ENCODE results near the gene ABCC5. TPM values are rescaled to one million over a fixed set of nuclear protein-coding genes. Genes with fewer than 3 reads are reported as not detected.

Gene ABCC5
- total and polyA plus RNA-seq, 2 donors = 13.8 to 33.2 TPM

DNA sequence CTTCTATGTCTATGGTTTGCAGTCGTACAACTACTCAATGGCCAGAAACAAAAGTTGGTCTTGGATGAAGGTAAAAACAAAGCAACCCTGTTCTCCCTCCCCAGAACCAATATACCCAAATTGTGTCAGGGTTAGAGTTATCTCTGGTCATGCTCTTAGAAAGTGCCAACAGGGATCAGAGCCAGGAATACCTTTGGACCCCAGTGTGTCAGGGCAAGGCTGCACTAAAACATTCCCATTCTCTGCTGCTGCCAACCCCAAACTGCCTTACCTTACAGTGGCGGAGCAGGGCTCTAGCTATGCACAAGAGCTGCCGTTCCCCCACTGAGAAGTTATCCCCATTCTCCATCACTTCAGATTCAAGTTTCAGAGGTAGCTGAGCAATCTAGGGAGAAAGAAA lies 90.6 kb downstream of the ABCC5 start:
- Histone ChIP-seq H3K4me1 (ENCODE audit: control insufficient read depth in 2 of 2, insufficient read depth in 2 of 2, low read length in 2 of 2) (no peaks in the 10 kb centered on the region), H3K4me3 (ENCODE audit: low read length in 2 of 2) (no peak overlapping the region), H3K27me3 (ENCODE audit: control insufficient read depth in 2 of 2, insufficient read depth in 1 of 2, low read length in 1 of 2) (no peaks in the 10 kb centered on the region), H3K27ac (ENCODE audit: low read depth in 1 of 2, low read length in 1 of 2) (no peak overlapping the region), H3K9me3 (ENCODE audit: control insufficient read depth in 2 of 2, insufficient read depth in 1 of 2, low read length in 1 of 2) (no peaks in the 10 kb centered on the region), H3K36me3 (ENCODE audit: control insufficient read depth in 2 of 2, insufficient read depth in 2 of 2, low read length in 1 of 2) (peaks cover 6 to 26% of the 10 kb centered on the region in 2 donors)
- WGBS = 97% methylated on average over 3 of the region's 3 CpGs
- DNase-seq (ENCODE audit: low read depth in 6 of 9, low spot score in 9 of 9) = no peak

DNA sequence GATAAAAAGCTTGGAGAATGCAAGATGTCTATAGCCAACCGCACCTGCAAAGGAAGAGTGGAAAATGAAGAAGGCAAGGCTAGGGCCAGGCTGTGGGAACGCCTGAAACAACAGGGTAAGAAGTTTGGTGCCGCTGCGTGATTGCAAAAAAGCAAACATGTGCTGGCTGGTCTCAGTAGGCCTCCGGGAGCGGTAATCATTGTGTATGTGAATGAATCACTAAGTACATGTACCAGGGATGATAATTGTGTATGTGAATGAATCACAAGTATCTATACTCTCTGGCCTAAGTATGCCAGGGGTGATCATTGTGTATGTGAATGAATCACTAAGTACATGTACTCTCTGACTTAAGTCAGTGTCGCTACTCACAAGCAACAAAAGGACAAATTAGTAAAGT lies 92.7 kb downstream of the ABCC5 start:
- peaks cover 6 to 22% of the 10 kb centered on the region in 2 donors for H3K36me3 ChIP-seq (ENCODE audit: control insufficient read depth in 2 of 2, insufficient read depth in 2 of 2, low read length in 1 of 2)
- WGBS = 97% methylated on average over 7 of the region's 7 CpGs
- no peaks in the 10 kb centered on the region for H3K27me3 ChIP-seq (ENCODE audit: control insufficient read depth in 2 of 2, insufficient read depth in 1 of 2, low read length in 1 of 2)
- H3K4me1 ChIP-seq (ENCODE audit: control insufficient read depth in 2 of 2, insufficient read depth in 2 of 2, low read length in 2 of 2) = no peaks in the 10 kb centered on the region
- H3K4me3 ChIP-seq (ENCODE audit: low read length in 2 of 2) = no peak overlapping the region
- no peak overlapping the region for H3K27ac ChIP-seq (ENCODE audit: low read depth in 1 of 2, low read length in 1 of 2)
- no peak for DNase-seq (ENCODE audit: low read depth in 6 of 9, low spot score in 9 of 9)
- H3K9me3 ChIP-seq (ENCODE audit: control insufficient read depth in 2 of 2, insufficient read depth in 1 of 2, low read length in 1 of 2) = no peaks in the 10 kb centered on the region

DNA sequence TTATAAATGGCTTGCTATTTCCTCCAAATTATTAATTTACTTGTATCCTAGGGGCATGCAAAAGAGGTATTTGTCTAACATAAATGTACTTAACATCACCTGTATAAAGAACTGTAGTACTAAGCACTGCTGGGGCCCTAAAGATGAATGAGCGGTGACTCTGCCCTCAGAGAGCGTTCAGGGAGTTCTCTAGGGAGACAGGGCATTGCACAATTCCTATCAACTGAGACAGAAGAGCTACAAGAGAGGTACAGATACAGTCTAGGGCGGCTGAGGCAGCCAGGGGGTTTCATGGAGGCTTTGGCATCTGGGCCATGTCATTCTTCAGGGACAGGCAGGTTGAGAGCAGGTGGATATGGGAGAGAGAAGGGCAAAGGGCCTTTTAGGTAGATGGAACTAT lies 93.1 kb downstream of the ABCC5 start:
- H3K27ac ChIP-seq (ENCODE audit: low read depth in 1 of 2, low read length in 1 of 2) = no peak overlapping the region
- WGBS = 94% methylated on average over 3 of the region's 3 CpGs
- H3K27me3 ChIP-seq (ENCODE audit: control insufficient read depth in 2 of 2, insufficient read depth in 1 of 2, low read length in 1 of 2) = no peaks in the 10 kb centered on the region

DNA sequence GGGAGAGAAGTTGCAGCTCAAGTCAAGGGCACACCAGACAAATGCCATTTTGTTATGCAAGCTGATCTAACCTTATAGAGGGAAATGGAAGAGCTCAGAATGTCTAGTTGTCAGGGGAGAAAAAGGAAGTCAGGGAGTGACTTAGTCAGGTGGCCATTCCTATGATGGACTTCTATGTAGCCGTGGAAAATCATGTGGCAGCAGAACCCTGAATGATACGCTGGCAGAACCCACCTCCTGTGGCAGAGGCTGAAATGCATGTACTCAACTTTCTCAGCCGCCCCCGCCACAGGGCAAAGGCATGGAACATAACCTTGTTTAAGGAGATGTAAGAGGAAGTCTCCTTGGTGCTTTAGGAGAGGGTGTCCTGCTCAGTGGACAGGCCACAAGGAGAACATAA lies 95.3 kb downstream of the ABCC5 start:
- H3K9me3 ChIP-seq (ENCODE audit: control insufficient read depth in 2 of 2, insufficient read depth in 1 of 2, low read length in 1 of 2) = no peaks in the 10 kb centered on the region
- H3K27ac ChIP-seq (ENCODE audit: low read depth in 1 of 2, low read length in 1 of 2) = no peak overlapping the region
- peaks cover 9 to 18% of the 10 kb centered on the region in 2 donors for H3K36me3 ChIP-seq (ENCODE audit: control insufficient read depth in 2 of 2, insufficient read depth in 2 of 2, low read length in 1 of 2)
- 95% methylated on average over 4 of the region's 4 CpGs for WGBS
- no peaks in the 10 kb centered on the region for H3K4me1 ChIP-seq (ENCODE audit: control insufficient read depth in 2 of 2, insufficient read depth in 2 of 2, low read length in 2 of 2)
- H3K27me3 ChIP-seq (ENCODE audit: control insufficient read depth in 2 of 2, insufficient read depth in 1 of 2, low read length in 1 of 2) = no peaks in the 10 kb centered on the region
- no peak overlapping the region for H3K4me3 ChIP-seq (ENCODE audit: low read length in 2 of 2)
- DNase-seq (ENCODE audit: low read depth in 6 of 9, low spot score in 9 of 9) = no peak

More for the DNA sequence above, 93.1 kb downstream of the ABCC5 start:
- no peaks in the 10 kb centered on the region for H3K4me1 ChIP-seq (ENCODE audit: control insufficient read depth in 2 of 2, insufficient read depth in 2 of 2, low read length in 2 of 2)
- no peak for DNase-seq (ENCODE audit: low read depth in 6 of 9, low spot score in 9 of 9)
- H3K36me3 ChIP-seq (ENCODE audit: control insufficient read depth in 2 of 2, insufficient read depth in 2 of 2, low read length in 1 of 2) = peaks cover 8 to 22% of the 10 kb centered on the region in 2 donors
- H3K9me3 ChIP-seq (ENCODE audit: control insufficient read depth in 2 of 2, insufficient read depth in 1 of 2, low read length in 1 of 2) = no peaks in the 10 kb centered on the region
- no peak overlapping the region for H3K4me3 ChIP-seq (ENCODE audit: low read length in 2 of 2)

DNA sequence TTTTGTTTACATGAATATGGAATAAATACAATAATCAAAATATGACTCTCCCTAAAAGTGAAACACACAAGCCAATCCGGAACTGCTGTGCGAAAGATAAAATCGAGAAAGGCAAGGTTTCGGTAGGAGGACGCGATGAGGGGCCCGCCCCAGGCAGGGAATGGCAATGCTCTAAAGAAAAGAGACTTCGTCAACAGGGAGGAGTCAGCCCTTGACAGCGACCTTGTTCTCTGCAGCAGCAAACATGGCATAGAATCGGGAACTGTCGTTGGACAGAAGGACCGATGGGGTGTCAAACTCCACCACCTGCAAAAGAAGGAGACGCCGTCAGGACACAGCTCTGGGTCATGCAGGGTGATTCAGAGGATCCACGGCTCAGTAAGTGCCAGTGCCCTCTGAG lies 96.6 kb downstream of the ABCC5 start:
- DNase-seq (ENCODE audit: low read depth in 6 of 9, low spot score in 9 of 9) = no peak
- H3K36me3 ChIP-seq (ENCODE audit: control insufficient read depth in 2 of 2, insufficient read depth in 2 of 2, low read length in 1 of 2) = peaks cover 9 to 18% of the 10 kb centered on the region in 2 donors
- WGBS = 97% methylated on average over 15 of the region's 15 CpGs
- H3K9me3 ChIP-seq (ENCODE audit: control insufficient read depth in 2 of 2, insufficient read depth in 1 of 2, low read length in 1 of 2) = no peaks in the 10 kb centered on the region
- no peaks in the 10 kb centered on the region for H3K27me3 ChIP-seq (ENCODE audit: control insufficient read depth in 2 of 2, insufficient read depth in 1 of 2, low read length in 1 of 2)
- no peak overlapping the region for H3K27ac ChIP-seq (ENCODE audit: low read depth in 1 of 2, low read length in 1 of 2)
- no peak overlapping the region for H3K4me3 ChIP-seq (ENCODE audit: low read length in 2 of 2)
- no peaks in the 10 kb centered on the region for H3K4me1 ChIP-seq (ENCODE audit: control insufficient read depth in 2 of 2, insufficient read depth in 2 of 2, low read length in 2 of 2)

DNA sequence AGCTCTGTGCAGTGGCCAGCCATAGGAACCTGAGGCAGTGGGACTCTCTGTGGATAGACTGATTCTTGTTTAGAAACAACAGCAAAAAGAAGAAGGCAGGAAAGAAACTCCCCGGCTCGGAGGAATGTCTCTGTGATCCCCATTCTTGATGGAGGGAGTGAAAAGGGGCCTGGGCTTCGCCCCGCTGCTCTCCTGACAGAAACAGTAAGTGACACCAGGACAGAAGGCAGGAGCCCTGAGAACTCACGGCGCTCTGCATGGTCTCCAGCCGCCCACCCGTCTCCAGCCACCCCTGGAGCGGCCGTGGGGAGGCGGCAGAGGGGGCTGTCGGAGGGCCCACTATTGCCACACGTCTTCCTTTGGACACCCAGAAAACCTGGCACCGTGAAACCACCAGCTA lies 97.3 kb downstream of the ABCC5 start:
- WGBS = 98% methylated on average over 14 of the region's 14 CpGs
- no peak for DNase-seq (ENCODE audit: low read depth in 6 of 9, low spot score in 9 of 9)
- Histone ChIP-seq H3K27ac (ENCODE audit: low read depth in 1 of 2, low read length in 1 of 2) (no peak overlapping the region), H3K9me3 (ENCODE audit: control insufficient read depth in 2 of 2, insufficient read depth in 1 of 2, low read length in 1 of 2) (no peaks in the 10 kb centered on the region), H3K4me3 (ENCODE audit: low read length in 2 of 2) (no peak overlapping the region), H3K4me1 (ENCODE audit: control insufficient read depth in 2 of 2, insufficient read depth in 2 of 2, low read length in 2 of 2) (no peaks in the 10 kb centered on the region), H3K27me3 (ENCODE audit: control insufficient read depth in 2 of 2, insufficient read depth in 1 of 2, low read length in 1 of 2) (no peaks in the 10 kb centered on the region), H3K36me3 (ENCODE audit: control insufficient read depth in 2 of 2, insufficient read depth in 2 of 2, low read length in 1 of 2) (peaks cover 9 to 15% of the 10 kb centered on the region in 2 donors)

DNA sequence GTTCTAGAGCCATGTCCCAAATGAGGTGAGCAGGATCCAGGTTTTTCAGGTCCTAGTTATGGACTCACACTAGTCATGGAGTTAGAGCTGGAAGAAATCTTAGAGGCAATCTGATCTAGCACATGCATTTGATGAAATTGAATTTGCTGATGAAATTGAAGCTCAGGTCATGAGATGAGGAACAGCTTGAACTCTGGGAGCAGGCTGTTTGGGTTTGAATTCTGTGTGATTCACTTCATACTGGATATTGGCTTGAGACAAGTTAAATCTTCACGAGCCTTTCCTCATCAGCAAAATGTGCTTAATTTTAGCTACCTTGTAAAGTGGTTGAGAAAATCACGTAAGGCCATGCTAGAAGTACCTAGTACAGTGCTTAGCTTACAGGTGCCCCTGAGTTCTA lies 99.5 kb downstream of the ABCC5 start:
- no peak overlapping the region for H3K27ac ChIP-seq (ENCODE audit: low read depth in 1 of 2, low read length in 1 of 2)
- no peak for DNase-seq (ENCODE audit: low read depth in 6 of 9, low spot score in 9 of 9)
- H3K4me3 ChIP-seq (ENCODE audit: low read length in 2 of 2) = no peak overlapping the region
- no peaks in the 10 kb centered on the region for H3K27me3 ChIP-seq (ENCODE audit: control insufficient read depth in 2 of 2, insufficient read depth in 1 of 2, low read length in 1 of 2)
- peaks cover 3 to 4% of the 10 kb centered on the region in 2 donors for H3K36me3 ChIP-seq (ENCODE audit: control insufficient read depth in 2 of 2, insufficient read depth in 2 of 2, low read length in 1 of 2)
- 95% methylated on average over 2 of the region's 2 CpGs for whole genome bisulfite sequencing
- no peaks in the 10 kb centered on the region for H3K4me1 ChIP-seq (ENCODE audit: control insufficient read depth in 2 of 2, insufficient read depth in 2 of 2, low read length in 2 of 2)
- H3K9me3 ChIP-seq (ENCODE audit: control insufficient read depth in 2 of 2, insufficient read depth in 1 of 2, low read length in 1 of 2) = no peaks in the 10 kb centered on the region

DNA sequence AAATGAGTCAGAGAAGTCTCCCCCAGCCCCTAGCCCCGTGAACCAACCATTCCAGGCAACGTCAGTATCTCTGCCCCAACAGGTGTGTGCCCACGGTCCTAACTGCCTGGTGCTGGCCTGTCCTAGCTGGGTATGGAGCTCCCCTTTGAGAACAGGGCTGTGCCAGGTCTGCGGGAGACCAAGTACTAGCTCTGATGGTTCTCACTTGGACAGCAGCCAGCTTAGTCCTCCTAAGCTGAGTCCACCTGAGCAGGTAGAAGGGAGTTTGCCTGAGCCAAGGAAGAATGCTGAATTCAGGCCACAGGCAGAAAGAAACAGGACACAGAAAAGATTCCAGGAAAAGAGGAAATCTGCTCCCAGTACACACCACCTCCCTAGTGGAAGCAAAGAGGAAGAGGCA lies 99.9 kb downstream of the ABCC5 start:
- Histone ChIP-seq H3K27ac (ENCODE audit: low read depth in 1 of 2, low read length in 1 of 2) (no peak overlapping the region), H3K9me3 (ENCODE audit: control insufficient read depth in 2 of 2, insufficient read depth in 1 of 2, low read length in 1 of 2) (no peaks in the 10 kb centered on the region), H3K27me3 (ENCODE audit: control insufficient read depth in 2 of 2, insufficient read depth in 1 of 2, low read length in 1 of 2) (no peaks in the 10 kb centered on the region), H3K4me1 (ENCODE audit: control insufficient read depth in 2 of 2, insufficient read depth in 2 of 2, low read length in 2 of 2) (no peaks in the 10 kb centered on the region), H3K4me3 (ENCODE audit: low read length in 2 of 2) (no peak overlapping the region), H3K36me3 (ENCODE audit: control insufficient read depth in 2 of 2, insufficient read depth in 2 of 2, low read length in 1 of 2) (peaks cover 1 to 3% of the 10 kb centered on the region in 2 donors)
- 91% methylated on average over 4 of the region's 4 CpGs for WGBS
- no peak for DNase-seq (ENCODE audit: low read depth in 6 of 9, low spot score in 9 of 9)

DNA sequence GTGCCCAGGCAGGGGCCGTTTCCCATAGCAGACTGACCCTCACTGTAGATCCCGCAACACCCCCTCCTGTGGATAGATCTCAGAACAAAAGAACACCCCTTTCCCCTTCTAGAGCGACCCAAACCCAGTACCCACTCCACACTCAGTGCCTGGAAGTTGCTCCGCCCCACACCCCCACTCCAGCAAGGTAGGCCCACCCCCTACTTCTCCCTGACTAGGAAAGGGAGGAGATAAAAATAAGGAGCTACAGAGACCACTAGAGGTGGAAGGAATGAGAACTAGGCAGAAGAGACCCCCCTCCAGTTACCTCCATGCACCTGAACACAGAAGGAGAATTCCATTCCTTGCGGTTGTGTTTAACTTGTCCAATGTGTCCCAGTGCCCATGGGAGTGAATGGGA lies 102.8 kb downstream of the ABCC5 start:
- no peaks in the 10 kb centered on the region for H3K9me3 ChIP-seq (ENCODE audit: control insufficient read depth in 2 of 2, insufficient read depth in 1 of 2, low read length in 1 of 2)
- 97% methylated on average over 5 of the region's 5 CpGs for WGBS
- no peaks in the 10 kb centered on the region for H3K4me1 ChIP-seq (ENCODE audit: control insufficient read depth in 2 of 2, insufficient read depth in 2 of 2, low read length in 2 of 2)
- no peak for DNase-seq (ENCODE audit: low read depth in 6 of 9, low spot score in 9 of 9)
- peaks cover 0 to 4% of the 10 kb centered on the region in 2 donors for H3K27me3 ChIP-seq (ENCODE audit: control insufficient read depth in 2 of 2, insufficient read depth in 1 of 2, low read length in 1 of 2)
- H3K4me3 ChIP-seq (ENCODE audit: low read length in 2 of 2) = no peak overlapping the region
- H3K27ac ChIP-seq (ENCODE audit: low read depth in 1 of 2, low read length in 1 of 2) = no peak overlapping the region
- H3K36me3 ChIP-seq (ENCODE audit: control insufficient read depth in 2 of 2, insufficient read depth in 2 of 2, low read length in 1 of 2) = peaks cover 0 to 3% of the 10 kb centered on the region in 2 donors

DNA sequence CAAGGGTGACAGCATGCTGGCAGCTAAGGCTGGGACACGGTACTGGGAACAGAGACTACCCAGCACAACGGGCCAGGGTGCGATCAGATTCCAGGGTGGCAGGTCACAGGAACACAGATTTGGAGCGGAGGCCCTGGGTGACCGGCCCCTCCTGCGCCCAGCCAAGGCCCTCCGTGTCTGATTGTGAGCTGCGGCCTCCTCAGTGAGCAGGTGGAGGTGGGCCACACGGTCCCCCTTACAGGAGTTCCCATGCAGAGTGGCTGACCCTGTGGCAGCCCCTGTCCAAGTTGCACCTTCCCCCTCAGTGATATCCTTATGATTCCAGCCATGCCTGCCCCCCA lies 104.1 kb downstream of the ABCC5 start:
- Histone ChIP-seq H3K27me3 (ENCODE audit: control insufficient read depth in 2 of 2, insufficient read depth in 1 of 2, low read length in 1 of 2) (peaks cover 0 to 4% of the 10 kb centered on the region in 2 donors), H3K36me3 (ENCODE audit: control insufficient read depth in 2 of 2, insufficient read depth in 2 of 2, low read length in 1 of 2) (no peaks in the 10 kb centered on the region), H3K4me3 (ENCODE audit: low read length in 2 of 2) (no peak overlapping the region), H3K9me3 (ENCODE audit: control insufficient read depth in 2 of 2, insufficient read depth in 1 of 2, low read length in 1 of 2) (no peaks in the 10 kb centered on the region), H3K27ac (ENCODE audit: low read depth in 1 of 2, low read length in 1 of 2) (no peak overlapping the region), H3K4me1 (ENCODE audit: control insufficient read depth in 2 of 2, insufficient read depth in 2 of 2, low read length in 2 of 2) (no peaks in the 10 kb centered on the region)
- DNase-seq (ENCODE audit: low read depth in 6 of 9, low spot score in 9 of 9) = no peak
- WGBS = 98% methylated on average over 9 of the region's 9 CpGs

All from thymus (tissue), 11 donors.